Kidney tubule cell (primary cell): ENCODE measurements around the gene EME1.

Source experiments
- DNase-seq: peaks from one replicate; pipeline ENCODE4 v3.0.0-alpha.2; 2018; ENCODE audit warnings: low spot score

Gene EME1

DNA sequence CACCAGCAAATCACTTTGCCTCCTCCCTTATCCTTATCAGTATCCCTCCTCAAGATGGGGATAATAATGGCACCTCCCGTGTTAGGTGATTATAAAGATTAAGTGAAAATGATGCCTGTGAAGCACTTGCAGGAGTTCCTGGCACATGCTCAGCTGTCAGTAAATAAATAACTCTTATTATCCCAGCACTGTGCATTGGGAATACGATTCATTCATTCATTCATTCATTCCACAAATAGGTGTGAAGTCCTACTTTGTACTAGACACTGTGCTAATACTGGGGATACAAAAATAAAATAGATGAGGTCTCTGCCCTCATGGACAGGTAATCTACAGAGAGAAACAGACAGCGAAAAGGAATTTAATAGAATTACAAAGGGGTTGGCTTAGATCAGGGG is 25.1 kb upstream of the EME1 start:
- DNase-seq: no peak

DNA sequence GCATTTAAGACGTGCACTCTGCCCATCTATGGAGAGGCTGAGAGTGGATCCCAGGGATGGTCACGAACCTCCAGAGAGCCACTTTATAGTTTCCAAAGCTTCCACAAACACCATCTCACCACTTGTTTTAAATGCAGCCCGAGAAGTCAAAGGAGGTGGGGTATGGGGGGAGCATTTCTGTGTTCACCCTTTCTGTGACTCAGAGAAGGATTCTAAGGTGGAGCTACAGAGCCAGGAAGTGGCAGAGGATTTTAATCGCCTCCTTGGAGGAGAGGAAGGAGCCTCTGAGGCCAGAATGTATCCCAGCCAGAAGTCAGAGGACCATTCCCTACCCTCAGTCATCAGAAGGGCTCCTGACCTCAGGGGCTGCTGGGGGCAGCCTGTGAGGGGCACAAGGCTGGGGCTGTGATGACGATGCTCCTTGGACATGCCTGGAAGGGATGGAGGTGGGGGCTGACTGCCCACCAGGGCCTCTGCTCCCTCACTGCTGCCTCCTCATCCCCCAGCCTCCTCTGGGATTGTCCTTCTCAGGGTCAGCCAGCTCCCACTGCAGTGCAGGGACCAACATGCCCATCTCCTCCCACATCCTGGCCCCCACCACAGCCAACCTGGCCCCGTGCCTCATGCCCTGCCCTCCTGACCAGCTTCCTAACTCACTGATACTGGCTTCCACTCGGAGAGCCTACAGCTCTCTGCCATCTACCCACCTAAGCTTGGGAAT is 24.3 kb upstream of the EME1 start:
- DNase-seq: peak; percentile 62

DNA sequence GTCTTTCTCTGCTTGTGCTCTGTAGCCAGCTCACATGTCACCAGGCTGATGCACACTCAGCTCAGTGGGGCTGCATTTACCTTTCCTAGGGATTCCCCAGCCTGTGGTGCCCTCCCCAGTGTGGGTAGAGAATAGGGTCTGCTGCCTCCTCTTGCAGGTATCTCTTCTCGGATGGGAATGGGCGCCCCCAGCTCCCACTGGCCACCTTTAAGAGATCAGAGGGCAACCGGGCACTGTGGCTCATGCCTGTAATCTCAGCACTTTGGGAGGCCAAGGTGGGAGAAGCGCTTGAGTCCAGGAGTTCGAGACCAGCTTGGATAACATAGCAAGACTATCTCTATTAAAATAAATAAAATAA is 23.8 kb upstream of the EME1 start:
- DNase-seq: no peak

DNA sequence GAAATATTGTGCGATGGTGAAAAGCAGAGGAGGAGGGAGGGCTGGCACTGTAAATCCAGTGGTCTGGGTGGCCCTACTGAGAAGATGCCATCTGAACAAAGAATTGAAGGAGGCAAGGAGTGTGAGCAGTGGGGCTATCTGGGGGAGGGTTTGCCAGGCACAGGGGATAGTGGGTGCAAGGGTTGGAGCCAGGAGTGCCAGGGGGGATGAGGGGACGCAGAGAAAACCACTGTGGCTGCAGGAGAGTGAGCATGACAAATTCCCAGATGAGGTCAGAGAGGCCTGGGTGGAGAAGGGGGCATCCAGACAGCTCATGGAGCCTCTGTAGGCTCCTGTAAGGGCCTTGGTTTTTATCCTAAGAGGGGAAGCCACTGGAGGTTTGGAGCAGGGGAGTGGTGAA is 22.3 kb upstream of the EME1 start:
- DNase-seq: no peak

DNA sequence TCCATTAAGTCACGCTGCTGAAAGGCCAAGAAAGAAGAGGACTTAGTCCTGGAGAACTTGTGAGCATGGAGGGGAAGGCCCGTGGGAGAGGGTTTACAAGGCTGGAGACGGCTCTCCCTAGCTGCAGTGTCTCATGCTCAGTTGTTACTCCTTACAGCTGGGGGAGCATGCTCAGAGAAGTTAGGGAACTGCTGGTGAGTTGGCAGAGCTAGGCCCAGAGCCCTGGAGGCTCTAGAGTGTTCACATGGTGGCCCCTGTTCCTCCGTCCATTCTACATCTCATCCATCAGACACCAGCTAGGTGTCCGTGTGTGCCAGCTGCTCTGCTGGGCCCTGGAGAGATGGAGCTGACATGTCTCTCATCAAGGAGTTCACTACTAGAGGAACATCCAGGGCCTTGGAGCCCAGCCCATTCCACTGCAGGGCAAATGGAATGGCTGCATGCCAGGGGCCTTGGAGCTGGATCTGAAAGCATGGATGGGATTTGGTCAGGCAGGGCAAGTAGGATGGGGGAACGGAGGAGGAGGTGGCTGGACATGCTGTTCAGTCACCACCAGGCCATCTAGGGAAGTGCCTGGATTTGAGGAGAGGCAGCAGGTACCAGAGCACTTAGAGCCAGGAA is 20.8 kb upstream of the EME1 start:
- DNase-seq: no peak

DNA sequence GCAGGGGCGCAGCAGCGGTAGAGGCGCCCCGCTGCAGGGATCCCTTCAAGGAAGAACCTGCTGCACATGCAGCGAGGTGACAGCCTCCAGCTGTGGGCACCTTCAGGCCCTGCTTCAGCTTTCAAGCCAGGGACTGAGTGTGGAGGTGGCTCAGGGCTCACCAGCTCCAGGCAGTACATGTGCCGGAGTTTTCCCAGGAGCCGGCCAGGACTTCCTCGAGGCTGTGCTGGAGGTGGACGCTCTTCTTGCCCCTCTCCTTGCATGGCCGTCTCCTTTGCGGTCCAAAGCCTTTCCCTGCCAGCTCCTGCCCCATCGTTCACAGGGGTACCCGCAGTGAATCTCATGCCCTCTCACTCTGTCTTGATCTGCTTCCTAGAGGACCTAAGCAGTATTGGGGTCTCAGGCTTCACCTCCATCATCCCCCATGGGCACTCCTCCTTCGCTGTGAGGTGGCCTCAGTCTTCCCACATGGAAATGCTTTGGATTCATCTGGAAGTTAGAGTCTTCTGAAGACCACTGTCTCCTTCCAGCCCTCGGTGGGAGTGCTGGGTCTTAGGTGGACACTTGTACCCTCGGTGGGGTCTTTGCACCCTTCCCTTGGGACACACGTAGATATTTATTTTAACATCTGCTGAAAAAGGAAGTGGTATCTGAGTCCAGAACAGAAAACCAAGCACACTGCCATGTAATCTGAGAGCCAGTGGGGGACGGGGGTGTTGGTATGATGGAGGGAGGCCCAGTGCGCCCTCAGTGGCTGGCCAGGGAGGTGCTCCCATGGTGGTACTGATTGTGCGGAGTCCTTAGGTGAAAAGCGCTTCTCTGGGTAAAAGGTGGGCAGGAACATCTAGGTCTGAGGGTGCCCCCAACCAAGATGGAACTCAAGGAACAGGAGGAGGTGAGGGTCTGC is 20.1 kb upstream of the EME1 start:
- DNase-seq: no peak

DNA sequence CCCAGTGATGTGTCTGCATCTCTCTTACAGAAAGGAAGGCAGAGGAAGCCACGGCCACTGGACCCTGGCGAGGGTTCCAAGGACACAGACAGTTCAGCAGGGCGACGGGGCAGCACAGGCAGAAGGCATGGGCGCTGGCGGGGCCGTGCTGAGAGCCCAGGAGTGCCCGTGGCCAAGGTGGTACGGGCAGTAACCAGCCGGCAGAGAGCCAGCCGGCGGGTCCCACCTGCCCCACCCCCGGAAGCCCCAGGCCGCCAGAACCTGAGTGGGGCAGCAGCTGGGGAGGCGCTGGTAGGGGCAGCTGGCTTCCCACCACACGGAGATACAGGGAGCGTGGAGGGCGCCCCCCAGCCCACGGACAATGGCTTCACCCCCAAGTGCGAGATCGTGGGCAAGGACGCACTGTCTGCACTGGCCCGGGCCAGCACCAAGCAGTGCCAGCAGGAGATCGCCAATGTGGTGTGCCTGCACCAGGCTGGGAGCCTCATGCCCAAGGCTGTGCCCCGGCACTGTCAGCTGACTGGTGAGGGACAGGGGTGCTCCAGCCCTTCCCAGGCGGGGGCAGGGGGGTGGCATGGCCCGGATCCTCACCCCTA is 19.3 kb upstream of the EME1 start:
- no peak for DNase-seq

DNA sequence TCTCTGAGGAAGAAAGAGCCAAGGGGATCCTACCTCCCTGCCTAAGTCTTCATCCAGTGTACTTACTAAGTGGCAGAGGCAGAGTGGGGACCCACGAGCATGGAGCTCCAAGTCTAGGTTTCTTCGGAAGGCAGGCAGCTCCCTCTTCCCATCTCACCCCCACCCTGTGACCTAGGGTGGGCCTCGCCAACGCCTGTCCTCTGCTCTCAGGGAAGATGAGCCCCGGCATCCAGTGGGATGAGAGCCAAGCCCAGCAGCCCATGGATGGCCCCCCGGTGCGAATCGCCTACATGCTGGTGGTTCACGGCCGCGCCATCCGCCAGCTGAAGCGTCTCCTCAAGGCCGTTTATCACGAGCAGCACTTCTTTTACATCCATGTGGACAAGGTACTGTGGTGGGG is 18.8 kb upstream of the EME1 start:
- no peak for DNase-seq

DNA sequence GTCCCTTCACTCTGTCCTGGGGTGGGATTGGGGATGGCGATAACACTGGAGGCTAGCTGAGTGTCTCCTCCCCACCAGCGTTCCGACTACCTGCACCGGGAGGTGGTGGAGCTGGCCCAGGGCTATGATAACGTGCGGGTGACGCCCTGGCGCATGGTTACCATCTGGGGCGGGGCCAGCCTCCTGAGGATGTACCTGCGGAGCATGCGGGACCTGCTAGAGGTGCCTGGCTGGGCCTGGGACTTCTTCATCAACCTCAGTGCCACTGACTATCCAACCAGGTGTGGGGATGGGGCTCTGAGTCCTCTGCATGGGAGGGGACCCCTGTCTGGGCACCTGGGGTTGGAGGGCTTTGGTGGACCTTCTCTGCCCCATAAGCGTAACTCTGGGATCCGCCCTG is 18.3 kb upstream of the EME1 start:
- DNase-seq: no peak

DNA sequence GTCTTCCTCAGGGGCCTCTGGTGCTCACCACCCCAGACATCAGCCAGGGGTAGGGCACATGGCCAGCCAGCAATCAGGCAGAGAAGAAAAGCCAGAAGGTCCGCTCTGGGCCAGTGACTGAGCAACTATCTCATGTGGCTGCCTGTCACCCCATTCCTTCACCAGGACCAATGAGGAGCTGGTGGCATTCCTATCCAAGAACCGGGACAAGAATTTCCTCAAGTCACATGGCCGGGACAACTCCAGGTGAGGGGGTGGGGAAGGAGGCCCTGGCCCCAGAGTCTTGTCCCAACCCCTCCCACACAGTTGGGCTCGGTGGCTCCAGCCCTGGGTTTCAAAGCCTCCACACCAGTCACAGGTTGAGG is 17.7 kb upstream of the EME1 start:
- no peak for DNase-seq

DNA sequence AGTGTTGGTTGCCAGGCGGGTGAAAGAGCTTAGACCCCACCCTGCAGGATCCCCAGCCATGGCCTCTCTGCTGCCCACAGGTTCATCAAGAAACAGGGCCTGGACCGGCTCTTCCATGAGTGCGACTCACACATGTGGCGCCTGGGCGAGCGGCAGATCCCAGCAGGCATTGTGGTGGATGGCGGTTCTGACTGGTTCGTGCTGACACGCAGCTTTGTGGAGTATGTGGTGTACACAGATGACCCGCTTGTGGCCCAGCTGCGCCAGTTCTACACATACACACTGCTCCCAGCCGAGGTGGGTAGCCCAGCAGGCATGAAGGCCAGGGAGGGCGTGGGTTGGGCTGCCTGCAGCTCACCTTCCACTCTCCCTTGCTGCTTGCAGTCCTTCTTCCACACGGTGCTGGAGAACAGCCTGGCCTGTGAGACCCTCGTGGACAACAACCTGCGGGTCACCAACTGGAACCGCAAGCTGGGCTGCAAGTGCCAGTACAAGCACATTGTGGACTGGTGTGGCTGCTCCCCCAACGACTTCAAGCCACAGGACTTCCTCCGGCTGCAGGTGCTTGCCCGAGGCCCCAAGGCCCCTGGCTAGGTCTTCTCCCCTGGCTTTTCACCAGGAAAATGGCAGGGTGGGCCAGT is 17.2 kb upstream of the EME1 start:
- no peak for DNase-seq

DNA sequence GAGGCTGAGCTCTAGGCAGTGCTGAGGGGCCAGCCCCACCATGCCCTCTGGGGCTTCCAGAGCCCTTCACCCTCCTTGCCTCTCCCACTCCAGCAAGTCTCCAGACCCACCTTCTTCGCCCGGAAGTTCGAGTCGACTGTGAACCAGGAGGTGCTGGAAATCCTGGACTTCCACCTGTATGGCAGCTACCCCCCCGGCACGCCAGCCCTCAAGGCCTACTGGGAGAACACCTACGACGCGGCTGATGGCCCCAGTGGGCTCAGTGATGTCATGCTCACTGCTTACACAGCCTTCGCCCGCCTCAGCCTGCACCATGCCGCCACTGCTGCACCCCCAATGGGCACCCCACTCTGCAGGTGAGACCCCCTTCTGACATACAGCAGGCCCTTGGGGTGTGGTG is 16.6 kb upstream of the EME1 start:
- DNase-seq: no peak

DNA sequence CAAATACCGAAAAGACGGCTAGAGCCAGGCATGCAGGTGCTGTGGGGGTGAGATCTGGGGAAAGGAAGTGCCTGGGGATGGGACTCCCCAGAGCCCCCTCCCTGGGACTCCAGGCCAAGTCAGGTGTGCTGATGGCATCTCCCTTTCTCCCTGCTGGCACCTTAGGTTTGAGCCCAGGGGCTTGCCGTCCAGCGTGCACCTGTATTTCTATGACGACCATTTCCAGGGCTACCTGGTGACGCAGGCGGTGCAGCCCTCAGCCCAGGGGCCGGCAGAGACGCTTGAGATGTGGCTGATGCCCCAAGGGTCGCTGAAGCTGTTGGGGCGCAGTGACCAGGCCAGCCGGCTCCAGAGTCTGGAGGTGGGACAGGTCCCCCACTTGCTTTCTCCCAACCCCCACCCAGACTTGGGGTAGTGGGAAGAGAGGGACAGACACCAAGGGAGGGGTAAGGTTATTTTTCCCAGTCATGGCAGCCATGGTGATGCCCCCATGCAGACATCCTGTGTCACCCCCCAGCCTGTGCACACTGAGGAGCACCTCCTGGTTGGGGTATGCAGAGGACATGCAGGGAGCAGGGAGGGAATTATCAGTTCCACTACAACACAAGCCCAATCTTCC is 16.0 kb upstream of the EME1 start:
- no peak for DNase-seq

DNA sequence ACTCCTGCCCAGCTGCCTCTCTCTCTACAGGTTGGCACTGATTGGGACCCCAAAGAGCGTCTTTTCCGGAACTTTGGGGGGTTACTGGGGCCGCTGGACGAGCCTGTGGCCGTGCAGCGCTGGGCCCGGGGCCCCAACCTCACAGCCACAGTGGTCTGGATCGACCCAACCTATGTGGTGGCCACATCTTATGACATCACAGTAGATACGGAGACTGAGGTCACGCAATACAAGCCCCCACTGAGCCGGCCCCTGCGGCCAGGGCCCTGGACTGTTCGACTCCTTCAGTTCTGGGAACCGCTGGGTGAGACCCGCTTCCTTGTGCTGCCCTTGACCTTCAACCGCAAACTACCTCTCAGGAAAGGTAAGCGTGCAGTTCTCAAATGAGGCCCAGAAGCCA is 14.9 kb upstream of the EME1 start:
- DNase-seq: no peak

DNA sequence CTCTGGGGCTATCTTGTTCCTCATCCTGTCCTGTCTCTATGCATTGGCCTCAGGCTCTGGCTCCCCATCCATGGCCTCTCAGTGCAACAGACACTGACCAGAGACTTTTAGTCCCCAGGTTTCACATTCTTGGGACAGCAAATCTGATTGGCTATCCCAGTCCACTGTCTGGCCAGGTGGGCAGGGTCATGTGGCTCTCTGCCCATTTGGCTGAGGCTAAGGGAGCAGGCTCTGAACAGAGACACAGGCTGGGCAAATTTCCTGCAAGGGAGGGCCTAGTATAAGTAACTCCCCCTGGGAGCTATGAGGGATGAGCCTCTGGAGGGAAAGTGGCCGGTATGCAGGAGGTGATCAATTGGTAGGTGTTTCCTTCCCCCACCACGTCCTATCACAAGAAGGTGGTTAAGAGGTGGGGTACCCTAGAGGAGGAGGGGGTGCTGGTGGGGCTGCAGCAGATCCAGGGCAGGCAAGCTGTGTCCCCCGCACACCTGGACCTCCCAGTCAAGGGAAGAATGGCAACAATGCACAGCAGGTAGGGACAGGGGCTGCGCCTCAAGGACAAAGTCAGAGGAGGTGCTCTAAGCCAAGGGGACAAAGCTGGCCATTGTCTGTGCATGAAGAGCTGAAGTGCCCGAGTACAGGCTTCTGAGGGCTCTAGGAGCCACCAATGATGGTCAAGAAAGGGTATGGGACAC is 13.9 kb upstream of the EME1 start:
- no peak for DNase-seq

DNA sequence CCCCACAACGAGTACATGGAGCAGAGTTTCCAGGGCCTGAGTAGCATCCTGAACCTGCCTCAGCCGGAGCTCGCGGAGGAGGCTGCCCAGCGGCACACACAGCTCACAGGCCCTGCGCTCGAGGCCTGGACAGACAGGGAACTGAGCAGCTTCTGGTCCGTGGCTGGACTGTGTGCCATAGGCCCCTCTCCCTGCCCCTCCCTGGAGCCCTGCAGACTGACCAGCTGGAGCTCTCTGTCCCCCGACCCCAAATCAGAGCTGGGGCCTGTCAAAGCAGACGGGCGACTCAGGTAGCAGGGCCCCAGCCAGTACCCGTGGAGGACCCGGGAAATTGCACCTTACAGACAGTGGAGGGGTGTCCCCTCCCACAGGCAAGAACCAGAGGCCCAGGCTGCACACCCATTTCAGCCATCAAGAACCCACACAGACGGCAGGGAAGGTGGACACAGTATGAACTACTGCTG is 13.0 kb upstream of the EME1 start:
- no peak for DNase-seq

DNA sequence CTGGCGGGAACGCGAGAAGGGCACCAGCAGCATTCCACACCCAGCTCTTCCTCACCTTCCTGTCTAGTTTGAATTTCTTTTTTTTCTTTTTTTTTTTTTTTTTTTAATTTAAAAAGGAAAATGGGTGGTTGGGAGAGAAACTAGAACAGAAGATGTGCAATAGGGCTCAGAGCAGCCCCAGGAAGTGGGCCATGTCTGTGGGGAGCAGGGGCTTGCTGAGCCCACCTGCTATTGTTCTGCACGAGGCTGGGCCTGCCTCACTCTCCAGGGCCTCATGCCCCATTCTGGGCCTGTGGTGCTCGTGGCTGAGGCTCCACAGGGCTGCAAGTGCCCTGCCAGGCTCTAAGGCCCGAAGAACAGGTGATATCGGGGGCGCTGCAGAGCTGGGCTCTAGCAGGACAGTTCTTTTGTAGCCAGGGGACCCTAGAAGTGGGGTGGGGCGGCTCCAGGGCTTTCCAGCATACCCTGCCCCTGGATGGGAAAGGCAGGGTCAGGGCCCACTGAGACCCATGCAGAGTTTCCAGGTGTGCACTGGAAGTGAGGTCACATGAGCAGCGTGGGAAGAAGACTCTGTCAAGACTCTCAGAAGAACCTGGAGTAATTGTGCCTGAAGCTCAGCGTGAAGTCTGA is 12.4 kb upstream of the EME1 start:
- no peak for DNase-seq

DNA sequence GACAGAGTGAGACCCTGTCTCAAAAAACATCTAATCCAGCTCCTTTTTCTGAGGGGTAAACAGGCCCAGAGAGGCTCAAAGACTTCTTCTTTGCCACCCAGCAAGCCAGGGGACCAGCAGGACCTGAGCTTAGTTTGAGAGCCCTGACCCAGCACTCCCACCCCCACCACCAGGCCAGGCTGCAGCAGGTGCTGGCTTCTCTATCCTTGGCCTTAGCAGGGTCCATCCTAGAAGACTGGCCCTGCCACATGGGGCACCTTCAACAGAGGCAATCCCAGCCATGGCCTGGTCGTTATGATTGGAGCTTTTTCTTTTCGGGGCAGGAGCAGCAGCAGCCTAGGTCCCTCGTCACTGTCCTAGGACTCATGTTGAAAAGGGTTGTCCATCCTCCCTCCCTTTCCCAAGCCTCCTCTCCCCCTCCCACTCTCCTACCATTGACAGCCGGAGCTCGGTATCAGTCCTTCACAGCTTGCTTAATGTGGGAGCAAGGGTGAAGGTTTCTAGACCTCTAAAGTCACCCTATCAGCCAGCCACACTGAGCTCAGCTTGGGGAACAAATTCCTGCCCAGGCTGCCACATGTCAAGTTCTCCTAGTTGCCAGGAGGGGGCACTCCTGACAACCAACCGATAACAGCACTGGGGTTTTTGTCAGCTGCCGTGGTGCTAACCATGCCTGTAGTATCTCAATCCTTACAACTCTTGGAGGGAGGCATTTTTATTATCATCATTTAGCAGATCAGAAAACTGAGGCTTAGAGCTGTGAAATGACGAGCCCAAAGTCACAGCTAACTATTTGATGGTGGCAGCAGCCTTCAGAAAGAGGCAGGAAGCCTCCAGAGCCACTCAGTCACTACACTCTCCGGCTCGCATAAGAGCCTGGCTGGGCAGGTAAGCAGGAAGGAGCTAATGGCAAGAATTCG is 11.2 kb upstream of the EME1 start:
- DNase-seq: peak; percentile 70

DNA sequence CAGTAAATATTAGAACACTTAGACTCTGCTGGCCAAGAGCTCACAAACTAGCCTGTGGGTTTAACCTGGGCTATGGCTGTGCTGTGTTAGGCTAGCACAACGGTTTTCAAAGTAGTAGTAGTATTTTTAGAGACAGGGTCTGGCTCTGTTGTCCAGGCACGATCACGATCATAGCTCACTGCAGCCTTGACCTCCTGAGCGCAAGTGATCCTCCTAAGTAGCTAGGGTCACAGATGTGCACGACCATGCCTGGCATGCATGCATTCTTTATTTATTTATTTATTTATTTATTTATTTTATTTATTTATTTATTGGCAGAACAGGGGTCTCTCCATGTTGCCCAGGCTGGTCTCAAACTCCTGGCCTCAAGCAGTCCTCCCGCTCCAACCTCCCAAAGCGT is 10.4 kb upstream of the EME1 start:
- no peak for DNase-seq
